Non-pigmented ciliary epithelial cell (primary cell): ENCODE results near the gene GPD2.

Source experiments
- DNase-seq: peaks from one replicate; pipeline ENCODE4 v3.0.0-alpha.2; 2010; ENCODE audit warnings: low read depth

Gene GPD2

DNA sequence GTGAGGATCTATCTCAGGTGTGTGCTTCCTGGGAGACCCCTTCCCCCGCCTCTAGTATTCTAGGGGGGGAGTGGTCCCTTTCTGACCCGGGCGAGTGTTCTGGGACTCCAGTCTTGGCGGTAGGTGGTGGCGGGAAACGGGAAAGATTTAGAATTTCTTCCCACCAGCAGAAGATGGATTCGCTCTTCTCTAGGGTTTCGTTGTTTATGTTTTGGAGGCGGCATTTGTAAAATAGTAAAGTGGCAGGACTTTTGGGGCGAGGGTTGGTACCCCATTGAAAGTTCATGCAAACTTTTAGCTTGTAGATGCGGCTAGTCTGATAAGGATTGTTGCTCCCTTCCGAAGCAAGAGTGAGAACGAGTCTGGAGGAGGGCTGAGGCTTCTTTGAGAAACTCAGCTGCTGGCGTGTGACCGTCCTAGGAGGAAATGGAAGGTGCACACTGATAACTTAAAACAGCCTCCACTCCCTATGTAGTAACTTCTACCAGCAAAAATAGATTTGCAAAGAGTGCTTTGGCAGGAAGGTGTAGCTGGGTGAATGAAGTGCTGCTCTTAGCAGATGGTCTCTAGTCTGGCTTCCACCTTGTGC lies 412 bp downstream of the GPD2 start:
- no peak for DNase-seq

DNA sequence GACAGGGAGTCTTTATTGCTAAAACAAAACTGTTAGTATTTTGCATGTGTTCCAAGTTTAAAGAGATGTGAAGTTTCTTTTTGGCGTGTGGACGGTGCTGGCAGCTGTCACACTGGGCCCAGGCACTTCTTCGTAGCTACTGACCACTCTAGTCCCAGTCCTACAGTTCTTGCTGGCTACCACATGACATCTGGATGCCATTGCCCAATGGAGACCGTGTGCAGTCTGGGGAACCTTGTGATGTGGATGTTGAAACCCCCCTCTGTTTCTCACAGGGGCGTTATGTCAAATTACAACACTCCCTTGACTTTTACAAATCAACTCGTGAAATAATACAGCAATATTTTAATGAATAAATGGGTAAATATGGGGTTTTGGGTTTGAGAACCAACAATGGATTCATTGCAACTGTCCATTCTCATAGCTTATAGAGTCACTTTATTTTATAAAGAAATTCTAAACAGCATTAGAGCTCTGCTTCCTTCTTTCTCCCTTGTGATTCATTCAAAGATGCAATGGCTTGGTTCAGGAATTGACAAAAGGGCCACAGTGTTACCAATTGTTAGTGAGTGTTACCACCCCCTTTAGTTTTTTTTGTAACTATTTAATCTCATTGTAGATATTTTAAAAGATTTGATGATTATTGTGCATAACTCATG lies 1.2 kb downstream of the GPD2 start:
- DNase-seq = no peak

DNA sequence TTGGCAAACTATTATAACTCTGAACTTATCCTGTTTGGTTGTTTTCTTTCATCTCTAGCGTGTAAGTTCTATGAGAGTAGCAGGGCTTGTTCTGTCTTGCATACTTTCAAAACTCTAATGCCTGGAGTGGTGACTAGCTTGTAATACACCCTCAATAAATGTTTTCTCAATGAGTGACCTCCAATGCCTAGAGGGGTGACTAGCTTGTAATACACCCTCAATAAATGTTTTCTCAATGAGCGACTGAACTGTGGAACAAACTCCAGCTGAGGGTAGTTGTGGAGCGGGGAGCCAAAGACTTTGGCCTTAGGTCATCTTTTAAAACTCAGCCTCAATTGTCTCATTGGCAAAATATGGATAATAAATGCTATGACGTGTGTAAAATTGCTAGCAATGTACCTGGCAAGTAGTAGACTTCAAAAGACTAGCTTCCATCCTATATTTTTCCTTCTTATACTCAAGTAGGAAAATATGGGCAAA lies 1.8 kb downstream of the GPD2 start:
- DNase-seq = no peak

DNA sequence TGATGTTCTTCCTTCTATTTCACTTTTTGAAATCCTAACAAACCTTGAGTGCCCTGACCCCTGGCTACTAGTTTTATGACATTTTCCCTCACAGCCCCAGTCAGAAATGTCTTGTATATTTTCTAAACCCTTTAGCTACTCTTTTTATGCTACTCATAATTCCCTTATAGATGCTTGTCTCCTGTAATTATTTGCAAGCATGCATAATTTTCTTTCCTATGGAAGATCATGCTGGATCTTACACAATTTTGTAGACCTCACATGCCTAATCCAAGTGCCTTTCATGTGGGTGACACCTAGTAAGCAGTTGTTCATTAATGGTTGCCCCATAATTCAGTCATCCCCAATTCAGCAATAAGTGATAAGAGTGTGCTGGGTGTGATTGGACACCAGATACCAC lies 6.9 kb downstream of the GPD2 start:
- DNase-seq = no peak

DNA sequence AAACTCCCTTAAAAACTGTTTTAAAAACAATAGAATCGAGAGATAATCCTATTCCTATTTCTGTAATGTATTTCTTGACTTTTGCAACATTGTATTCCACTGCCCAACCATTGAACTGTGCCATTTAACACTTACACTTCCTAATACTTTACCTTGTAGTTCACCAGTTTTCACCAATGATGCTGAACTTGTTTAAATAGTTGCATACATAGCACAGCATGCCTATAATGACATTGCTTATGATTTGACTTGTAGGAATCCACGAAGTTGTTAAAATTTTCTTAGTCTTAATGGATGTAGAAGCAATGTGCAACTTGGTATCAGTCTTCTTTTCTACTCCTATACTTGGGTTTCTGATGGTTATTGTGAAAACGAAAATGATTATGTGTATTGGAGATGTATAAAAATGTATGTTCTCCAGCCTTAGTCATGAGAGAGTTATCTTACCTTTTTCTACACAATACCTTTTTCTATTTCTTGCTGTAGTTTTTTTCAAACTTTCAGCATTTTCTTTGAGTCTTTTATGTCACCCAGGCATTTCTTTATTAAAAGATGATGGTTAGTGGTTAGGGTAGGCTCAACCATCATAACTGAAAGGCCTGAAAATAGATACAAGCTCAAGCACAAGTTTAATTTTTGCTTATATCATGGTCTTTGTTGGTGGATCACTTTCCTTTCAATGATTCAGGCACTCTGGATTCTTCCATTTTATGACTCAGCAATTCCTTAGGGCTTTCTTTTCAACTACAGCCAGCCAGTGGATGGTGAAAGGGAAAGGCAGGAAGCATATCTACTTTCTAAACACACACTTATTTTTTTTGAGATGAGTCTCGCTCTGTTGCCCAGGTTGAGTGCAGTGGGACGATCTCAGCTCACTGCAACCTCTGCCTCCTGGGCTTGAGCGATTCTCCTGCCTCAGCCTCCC lies 9.4 kb downstream of the GPD2 start:
- DNase-seq = no peak

DNA sequence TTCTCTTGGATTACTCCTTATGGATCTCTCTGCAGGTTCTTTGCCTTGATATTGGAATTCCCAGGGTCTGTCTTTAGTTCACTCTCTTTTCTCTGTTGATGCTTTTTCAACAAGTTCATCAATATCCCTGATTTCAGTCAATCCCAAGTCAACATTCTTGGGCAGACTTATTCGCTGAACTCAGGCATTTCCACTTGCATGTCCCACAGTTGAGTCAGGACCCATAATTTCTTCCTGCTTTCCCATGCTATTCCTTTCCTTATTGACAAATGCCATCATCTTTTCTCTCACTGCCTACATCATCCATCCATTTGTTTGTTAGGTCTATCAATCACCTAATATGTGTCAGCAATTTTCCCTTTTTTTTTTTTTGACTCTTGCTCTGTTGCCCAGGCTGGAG lies 11.6 kb downstream of the GPD2 start:
- DNase-seq = no peak

DNA sequence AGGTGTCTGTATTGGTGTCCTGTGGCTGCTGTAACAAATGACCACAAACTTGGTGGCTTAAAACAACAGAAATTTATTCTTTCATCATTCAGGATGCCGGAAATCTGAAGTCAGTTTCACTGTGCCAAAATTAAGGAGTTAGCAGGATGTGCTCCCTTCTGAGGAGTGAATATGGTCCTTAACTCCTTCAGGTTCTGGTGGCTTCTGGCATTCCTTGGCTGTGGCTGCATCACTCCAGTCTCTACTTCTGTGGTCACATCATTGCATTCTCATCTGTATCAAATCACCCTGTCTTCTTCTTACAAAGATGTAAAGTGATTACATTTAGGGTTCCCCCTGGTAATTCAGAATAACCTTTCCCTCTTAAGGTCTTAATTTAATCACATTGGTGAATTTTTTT lies 12.6 kb downstream of the GPD2 start:
- DNase-seq = no peak

DNA sequence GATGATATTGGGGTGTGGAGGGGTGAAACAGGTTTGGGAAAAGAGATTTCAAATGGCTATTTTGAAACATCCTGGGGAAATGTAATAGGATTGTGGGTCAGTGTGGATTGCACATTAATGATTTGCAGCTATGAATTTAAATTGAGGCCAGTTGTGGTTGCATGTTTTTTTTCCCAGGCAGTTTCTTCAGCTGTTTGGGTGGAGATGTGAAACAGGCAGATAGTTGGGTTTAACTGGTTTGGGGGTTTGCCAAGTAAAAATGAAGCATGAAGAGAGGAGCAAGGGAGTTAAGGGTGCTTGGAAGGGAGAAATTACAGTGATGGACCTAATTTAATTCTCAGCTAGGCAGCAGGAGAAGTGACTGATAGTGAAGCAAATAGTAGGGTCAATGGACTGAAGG lies 16.8 kb downstream of the GPD2 start:
- no peak for DNase-seq

DNA sequence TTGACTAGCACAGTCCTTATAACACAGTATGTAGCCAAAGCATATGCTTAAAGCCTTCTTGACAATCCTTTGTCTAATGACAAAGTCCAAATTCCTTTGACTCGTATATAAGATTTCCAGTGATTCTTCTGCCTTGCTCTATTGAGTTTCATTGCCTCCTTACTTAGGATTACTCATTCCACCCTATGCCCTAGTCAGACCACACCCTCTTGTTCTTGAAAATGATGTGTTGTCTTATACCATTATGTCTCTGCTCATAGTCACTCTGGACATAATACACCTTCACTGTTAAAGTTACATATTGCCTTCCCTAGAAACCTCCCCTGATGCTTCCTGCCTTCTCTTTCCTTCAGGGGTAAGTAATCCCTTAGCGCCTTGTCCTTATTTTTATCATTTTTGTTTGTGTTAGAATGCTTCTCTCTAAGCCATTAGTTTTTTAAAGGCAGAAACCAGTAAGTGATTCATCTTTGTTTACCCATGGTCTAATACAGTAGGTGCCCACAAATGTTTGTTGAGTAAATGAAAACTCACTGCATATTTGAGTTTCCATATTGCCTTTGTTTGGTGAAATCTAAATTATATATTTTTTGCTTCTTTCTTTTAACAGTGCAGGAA lies 19.3 kb downstream of the GPD2 start:
- DNase-seq = no peak

DNA sequence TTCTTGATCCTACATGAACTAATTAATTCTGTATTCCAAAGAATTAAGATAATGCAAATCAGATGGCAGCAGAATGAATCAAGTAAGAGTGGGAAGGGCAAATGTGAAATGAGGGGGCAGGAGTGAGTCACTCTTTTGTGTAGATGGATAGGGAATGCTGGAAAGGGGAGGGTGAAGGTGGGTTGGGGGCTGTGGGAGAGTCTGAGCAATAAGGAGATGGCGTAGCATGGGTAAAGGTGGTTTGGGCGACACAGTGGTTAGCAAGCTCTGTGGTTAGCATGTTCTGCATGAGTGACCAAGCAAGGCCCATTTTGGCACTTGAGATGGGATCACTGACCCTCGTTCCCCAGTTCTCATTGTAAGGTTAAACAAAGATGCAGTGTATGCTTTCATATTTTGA lies 20.4 kb downstream of the GPD2 start:
- no peak for DNase-seq

DNA sequence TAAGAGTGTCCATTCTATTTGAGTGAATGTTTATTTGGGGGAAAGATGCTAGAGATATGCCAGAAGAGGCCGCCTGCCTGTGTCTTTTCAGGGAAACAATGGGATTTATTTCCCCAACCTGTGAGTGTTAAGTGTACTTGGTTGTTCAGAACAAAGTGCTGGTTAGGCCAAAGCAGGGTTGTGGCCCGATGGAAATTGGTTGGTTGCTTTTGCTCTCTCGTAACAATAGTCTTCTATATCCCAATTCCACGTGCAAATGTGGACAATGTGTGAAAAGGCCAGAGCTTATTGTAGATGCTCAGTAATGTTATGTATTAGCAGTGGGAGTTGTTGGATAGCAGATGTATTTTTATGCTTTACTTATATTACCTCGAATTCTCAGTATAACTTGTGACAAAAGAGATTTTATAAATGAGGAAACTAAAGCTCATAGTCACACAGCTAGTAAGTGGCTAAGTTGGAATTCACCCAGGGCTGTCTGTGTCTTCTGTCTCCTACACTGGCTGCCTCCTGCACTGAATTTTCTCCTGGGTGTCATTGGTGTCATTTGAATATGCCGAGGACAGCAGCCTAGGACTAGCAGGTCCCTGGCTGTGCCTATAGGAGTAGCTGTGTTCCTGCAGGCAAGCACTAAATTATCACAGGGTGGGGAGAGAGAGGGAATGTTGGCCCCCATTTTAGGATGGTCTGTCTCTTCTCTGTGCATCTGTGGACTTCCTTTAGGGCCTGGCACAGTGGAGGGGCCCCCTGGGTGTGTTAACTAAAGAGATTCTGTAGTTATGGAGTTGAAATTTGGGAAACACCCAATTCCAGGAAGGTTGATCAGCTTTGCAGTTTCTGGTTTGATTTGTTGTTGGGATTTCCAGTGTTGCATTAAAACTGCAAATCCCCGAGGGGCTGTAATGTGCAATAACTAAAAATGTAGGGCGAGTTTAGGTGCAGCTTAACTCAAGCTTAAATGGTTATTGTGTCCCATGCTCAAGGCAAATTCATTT lies 21.6 kb downstream of the GPD2 start:
- DNase-seq = no peak

DNA sequence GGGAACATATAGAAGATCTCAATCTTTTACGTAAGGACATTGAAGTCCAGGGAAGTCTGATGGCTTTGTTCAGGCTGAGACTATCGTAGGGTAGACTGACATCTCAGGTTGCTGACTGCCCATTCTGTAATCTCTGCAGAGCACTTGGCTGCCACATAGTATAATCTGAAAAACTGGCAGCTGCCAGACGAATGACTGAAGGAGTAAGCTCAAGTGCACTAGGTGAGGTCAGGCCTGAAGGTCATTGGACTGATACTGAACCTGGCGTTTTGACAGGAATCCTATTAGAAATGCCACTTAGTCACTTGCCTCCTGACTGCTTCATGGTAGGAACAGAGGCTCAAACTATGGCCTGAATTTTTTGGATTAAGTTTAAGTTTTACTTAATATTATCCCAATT lies 23.5 kb downstream of the GPD2 start:
- DNase-seq = no peak

DNA sequence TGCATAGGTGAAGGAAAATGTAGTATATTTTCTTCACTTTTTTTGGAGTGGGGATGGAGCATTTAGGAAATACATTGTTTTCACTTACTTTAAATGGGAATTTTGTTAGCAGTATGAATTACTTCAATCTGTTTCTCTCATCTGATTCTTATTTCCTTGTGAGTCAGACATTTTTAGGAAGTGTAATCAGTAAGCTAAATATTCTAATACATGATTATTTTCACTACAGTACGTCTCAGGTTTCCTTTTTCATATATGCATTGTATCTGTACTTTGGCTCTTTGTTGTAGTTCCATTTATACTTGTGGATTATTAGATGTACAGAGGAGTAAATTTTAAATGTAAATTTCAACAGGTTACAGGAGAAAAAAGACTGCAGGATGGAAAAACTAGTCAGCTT lies 27.9 kb downstream of the GPD2 start:
- DNase-seq = no peak

DNA sequence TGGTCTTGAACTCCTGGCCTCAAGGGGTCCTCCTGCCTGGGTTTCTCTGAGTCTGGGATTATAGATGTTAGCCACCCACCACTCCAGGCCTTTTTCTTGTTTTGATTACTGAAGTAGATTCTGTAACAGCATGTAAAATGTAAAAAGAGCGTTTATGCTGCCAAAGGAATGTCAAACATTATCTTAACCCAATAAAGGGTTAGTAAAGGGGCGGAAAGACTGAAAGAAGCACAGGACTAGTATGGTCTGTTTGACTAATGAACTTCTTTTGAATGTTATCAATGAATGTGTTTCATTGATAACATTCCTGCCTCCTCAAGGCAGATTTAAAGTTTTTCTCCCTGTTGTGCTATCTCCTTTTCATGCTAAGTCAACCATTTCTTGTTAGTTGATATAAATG lies 29.4 kb downstream of the GPD2 start:
- no peak for DNase-seq

DNA sequence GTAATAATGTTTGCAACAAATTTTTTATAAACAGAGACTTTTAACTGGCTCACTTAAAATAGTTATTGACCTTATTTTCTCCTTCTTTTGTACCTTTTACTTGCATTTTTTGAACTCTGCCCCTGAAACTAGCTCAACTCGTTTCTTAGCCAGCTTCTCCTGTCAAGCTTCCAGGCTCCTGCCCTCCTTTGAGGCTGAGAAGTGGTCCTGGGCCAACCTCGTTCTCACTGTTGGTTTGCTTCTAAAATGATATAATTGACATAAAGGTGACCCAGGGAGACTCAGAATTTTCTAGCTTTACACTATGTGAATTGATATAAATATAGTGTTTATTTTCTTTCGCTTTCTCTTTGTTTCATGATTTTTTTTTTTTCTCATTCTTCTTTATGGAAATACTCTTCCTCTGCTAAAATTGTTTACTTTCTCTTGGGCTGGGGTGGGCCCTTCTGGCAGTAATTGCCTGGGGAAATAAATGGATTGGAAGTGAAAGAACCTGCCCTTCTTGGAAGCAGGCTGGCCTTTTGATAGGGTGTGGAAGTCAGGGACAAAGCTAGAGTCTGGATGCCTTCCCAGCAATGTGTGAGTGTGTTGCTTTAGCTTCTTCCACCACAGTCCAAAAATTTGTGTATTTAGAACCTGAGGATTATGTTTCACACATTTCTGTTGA lies 30.7 kb downstream of the GPD2 start:
- no peak for DNase-seq

DNA sequence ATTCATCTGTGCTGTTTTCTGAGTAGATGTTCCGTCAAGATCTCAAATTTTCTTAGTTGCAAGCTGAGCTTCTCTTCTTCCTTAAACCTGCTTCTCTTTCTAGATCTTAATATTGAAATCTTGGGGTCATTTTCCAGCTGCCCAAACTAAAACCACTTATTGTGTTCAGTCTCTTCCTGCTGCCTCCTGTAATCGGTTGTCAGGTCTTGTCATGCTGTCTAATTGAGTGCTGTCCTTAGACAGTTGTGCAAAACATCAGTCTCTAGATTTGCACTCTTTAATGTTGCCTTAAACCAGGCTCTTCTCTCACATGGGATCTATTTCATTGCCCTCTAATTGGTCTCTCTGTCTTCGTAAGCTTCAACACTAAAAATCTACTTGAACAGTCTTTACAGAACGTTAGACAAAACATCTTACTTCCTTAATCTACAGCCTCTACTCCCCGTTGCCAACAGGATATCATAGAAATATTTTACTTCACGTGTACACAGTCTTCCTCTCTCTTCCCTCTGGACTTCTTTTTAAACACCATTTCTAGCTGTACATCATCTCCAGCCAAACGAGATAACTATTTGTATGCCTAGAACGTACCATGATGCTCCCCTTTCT lies 34.9 kb downstream of the GPD2 start:
- no peak for DNase-seq

DNA sequence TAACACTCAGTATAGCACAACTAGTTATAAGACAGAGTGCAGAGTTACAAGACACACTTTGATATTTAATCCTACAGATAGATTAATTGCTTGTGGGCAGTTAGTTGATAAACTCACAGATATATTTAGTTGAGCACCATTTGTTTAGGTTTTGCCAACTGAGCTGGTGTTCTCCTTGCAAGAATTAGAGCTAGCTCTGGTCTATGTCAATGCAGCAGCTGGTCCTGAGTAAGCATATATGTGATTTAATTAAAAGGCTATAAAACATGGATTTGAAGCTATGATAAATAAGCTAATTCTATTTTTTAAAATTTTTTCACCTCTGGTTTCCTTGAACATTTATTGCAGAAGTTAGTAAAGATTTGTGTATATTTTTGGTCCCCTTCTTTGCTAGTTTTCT lies 35.6 kb downstream of the GPD2 start:
- no peak for DNase-seq

DNA sequence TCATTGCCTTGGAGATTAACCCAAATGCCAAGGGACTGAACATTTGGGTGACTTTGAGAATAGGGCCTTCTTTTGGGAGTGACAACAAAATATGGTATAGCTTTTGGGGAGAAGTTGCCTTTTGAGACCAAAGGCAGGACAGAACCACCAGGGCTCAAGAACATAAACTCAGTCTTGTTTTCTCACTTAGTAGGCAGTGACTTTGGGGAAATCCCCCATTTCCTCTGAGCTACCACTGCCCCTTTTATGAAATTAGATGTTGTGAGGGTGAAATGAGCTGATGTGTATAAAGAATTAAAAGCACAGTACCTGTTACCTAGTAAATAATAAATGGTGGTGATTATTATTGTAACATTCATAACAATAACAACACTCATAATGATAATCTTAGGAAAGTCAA lies 36.5 kb downstream of the GPD2 start:
- DNase-seq = no peak

DNA sequence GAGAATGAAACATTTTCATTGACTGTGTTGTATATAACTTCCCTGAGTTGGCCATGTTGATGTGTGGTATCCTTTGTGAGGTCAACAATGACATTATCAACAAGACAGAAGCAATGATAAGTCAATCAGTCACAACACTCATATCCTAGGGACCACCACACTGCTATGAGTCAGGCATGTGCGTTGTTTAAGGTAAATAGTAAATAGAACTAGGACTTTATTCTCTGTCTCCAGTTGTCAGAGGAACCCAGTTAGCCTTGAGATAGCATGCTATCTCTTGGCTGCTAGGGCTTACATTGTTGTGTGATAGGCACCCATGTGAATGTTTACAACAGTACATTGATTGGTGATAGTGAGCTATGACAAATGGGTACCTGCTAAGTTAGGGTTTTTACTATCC lies 37.3 kb downstream of the GPD2 start:
- DNase-seq = no peak

DNA sequence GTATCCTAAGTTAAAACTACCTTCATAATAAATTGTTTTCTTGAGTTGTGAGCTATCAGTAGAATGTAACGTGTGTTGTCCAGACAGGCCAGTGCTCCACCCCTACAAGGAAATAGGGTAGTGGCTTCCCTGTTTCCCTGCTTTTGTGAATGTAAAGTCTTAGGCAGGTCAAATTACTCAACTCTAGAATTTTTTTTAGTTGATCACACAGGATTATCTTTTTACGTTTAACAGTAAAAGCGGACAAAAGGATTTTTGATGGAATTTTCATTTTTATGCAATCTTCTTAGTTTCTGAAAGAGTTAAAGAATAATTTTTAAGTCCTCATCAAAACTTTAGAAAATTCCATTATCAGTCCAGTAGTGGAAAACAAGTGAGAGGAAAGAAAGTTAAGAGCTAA lies 38.2 kb downstream of the GPD2 start:
- no peak for DNase-seq
